ENCODE data around the gene ABCA10. TPM values are rescaled to one million over a fixed set of nuclear protein-coding genes. Genes with fewer than 3 reads are reported as not detected.
"Not testable (repeated sequence)": the region's sequence is repeated elsewhere in the genome, so short reads cannot be mapped to it uniquely, and the experiment has no call there.

The ABCA10 gene
- total and polyA plus RNA-seq, 5 experiments from 2014 or later: 3.2 to 5.5 TPM; not detected in 3

- Mint-ChIP-seq H3K36me3 (peaks cover 0 to 4% (median 2%) of the 10 kb centered on the region in 3 donors), H3K27me3 (no peaks in the 10 kb centered on the region), H3K27ac (no peak overlapping the region), H3K4me1 (peaks cover 0 to 9% (median 0%) of the 10 kb centered on the region in 4 donors), H3K4me3 (no peak overlapping the region), H3K9me3 (no peaks in the 10 kb centered on the region)
- ATAC-seq: no peak
- no peak for DNase-seq
- POLR2A ChIA-PET: no interaction called here
Observed at GRCh38 chr17:69175625-69176456, 52.8 kb downstream of the ABCA10 start.

DNA sequence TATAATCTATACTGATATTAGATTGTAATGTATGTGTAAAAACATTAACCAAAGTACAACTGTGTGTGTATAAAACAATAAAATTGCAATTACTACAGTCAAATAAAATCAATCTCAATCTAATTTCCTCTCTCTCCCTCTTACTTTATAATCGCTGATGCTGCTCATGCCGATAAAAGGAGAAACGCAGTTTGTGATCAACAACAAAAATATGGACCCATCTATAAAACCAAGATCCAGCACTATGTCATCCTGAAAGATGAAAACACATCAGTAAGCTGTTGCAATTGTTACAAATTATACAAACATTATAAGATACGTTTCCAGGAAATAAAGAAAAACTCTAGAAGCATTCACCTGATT lies 53.4 kb downstream of the ABCA10 start:
- Mint-ChIP-seq H3K4me3 (no peak overlapping the region), H3K9me3 (no peaks in the 10 kb centered on the region), H3K27ac (no peak overlapping the region), H3K36me3 (peaks cover 2 to 9% (median 4%) of the 10 kb centered on the region in 3 donors), H3K4me1 (peaks cover 0 to 13% (median 0%) of the 10 kb centered on the region in 4 donors), H3K27me3 (no peaks in the 10 kb centered on the region)
- POLR2A ChIA-PET: no interaction called here
- no peak for ATAC-seq
- DNase-seq: no peak

GRCh38 chr17:69173118-69173517 lies 55.5 kb downstream of the ABCA10 start:
- peaks cover 0 to 6% (median 0%) of the 10 kb centered on the region in 4 donors for H3K4me1 Mint-ChIP-seq
- ATAC-seq: no peak
- H3K27ac Mint-ChIP-seq: no peak overlapping the region
- H3K36me3 Mint-ChIP-seq: peaks cover 4 to 16% (median 5%) of the 10 kb centered on the region in 3 donors
- no peak overlapping the region for H3K4me3 Mint-ChIP-seq
- POLR2A ChIA-PET: no interaction called here
- peaks cover 0 to 12% (median 0%) of the 10 kb centered on the region in 9 donors for H3K9me3 Mint-ChIP-seq
- no peaks in the 10 kb centered on the region for H3K27me3 Mint-ChIP-seq
- DNase-seq: no peak

DNA sequence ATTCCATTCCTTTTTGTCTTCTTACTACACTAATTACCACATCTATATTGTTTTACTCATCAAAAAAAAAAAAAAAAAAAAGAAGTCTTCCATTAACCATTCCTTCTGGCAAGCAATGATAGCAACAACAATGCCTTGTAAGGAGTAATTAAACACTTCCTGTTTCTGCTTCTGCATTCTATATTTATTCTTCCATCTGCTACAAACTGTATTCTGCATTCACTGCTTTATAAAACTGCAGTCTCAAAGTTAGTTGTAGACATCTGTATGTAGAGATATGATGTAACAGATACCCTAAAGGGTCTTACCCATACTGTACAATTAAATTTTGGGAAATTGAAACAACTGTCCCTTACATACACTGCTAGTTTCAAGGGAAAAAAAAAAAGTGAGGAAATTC lies 58.2 kb downstream of the ABCA10 start:
- ATAC-seq (no peak), DNase-seq (no peak)
- H3K9me3 Mint-ChIP-seq: peaks cover 0 to 12% (median 0%) of the 10 kb centered on the region in 9 donors
- peaks cover 0 to 4% (median 0%) of the 10 kb centered on the region in 4 donors for H3K4me1 Mint-ChIP-seq
- no peaks in the 10 kb centered on the region for H3K27me3 Mint-ChIP-seq
- H3K36me3 Mint-ChIP-seq: peaks cover 4 to 14% (median 5%) of the 10 kb centered on the region in 3 donors
- POLR2A ChIA-PET: no interaction called here
- H3K27ac Mint-ChIP-seq: no peak overlapping the region
- no peak overlapping the region for H3K4me3 Mint-ChIP-seq

GRCh38 chr17:69168642-69169041 lies 60.0 kb downstream of the ABCA10 start:
- Mint-ChIP-seq H3K36me3 (peaks cover 2 to 14% (median 5%) of the 10 kb centered on the region in 3 donors), H3K9me3 (peaks cover 0 to 12% (median 0%) of the 10 kb centered on the region in 9 donors)
- H3K4me3 Mint-ChIP-seq, ATAC-seq, H3K4me1 Mint-ChIP-seq, H3K27me3 Mint-ChIP-seq, DNase-seq, POLR2A ChIA-PET, H3K27ac Mint-ChIP-seq: not testable (repeated sequence)

DNA sequence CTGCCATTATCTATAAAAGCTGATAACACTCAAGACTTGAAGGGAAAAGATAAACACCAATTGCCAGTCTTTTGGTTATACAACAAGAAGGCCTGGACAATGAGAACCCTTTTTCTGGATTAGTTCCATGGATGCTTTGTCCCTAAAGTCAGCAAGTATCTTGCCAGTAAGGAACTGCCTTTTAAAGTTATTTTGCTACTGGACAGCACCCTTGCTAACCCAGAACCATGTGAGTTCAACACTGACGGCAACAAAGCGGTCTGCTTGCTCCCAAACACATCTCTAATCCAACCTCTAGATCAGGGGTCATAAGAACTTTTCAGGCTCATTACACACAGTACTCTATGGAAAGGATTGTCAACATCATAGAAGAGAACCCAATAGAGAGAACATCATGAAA lies 61.7 kb downstream of the ABCA10 start:
- no peak for DNase-seq
- POLR2A ChIA-PET: no interaction called here
- H3K4me1 Mint-ChIP-seq: peaks cover 0 to 4% (median 0%) of the 10 kb centered on the region in 4 donors
- H3K36me3 Mint-ChIP-seq: peaks cover 2 to 14% (median 5%) of the 10 kb centered on the region in 3 donors
- no peak overlapping the region for H3K27ac Mint-ChIP-seq
- no peaks in the 10 kb centered on the region for H3K27me3 Mint-ChIP-seq
- peaks cover 0 to 12% (median 0%) of the 10 kb centered on the region in 9 donors for H3K9me3 Mint-ChIP-seq
- no peak overlapping the region for H3K4me3 Mint-ChIP-seq
- ATAC-seq: no peak

DNA sequence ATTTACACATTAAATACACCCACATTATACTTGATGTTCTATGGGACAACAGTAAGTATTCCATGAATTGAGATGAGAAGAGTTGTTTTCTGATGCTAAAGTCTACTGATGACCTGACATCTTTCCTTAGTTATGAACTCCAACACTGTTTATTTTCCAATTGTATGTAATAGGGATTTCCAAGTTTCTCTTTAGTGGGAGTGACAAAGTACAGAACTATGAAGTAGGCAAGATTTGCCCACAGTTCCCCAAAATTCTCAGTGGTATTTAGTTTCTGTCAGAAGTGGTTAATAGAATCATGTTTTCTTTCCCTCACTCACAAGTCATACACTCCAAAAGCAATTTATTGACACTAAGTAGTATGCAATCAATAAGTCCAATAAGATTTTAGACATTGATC lies 64.4 kb downstream of the ABCA10 start:
- Mint-ChIP-seq H3K27ac (no peak overlapping the region), H3K9me3 (peaks cover 0 to 10% (median 0%) of the 10 kb centered on the region in 9 donors), H3K4me1 (no peaks in the 10 kb centered on the region), H3K27me3 (no peaks in the 10 kb centered on the region), H3K4me3 (no peak overlapping the region), H3K36me3 (peaks cover 0 to 7% (median 2%) of the 10 kb centered on the region in 3 donors)
- ATAC-seq: no peak
- DNase-seq: no peak
- POLR2A ChIA-PET: no interaction called here

DNA sequence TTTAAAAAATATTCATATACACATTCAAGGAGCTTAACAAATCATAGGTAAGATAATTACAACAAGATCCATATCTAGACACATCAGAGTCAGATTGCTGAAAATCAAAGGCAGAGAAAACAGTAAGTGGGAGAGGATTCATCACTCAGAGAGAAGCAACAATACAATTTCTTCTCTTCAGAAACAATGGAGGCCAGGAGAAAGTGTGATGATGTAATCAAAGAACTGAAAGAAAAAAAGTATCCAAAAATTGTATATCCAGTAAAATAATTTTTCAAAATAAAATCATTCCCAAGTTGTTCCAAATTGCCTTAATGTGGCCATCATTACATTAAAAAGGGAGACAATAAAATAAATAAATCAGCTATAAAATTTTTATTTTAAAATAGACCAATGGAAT lies 69.2 kb downstream of the ABCA10 start:
- peaks cover 3 to 7% (median 4%) of the 10 kb centered on the region in 3 donors for H3K36me3 Mint-ChIP-seq
- no peak overlapping the region for H3K27ac Mint-ChIP-seq
- no peak for DNase-seq
- no peaks in the 10 kb centered on the region for H3K27me3 Mint-ChIP-seq
- POLR2A ChIA-PET: no interaction called here
- H3K9me3 Mint-ChIP-seq: peaks cover 0 to 3% (median 0%) of the 10 kb centered on the region in 9 donors
- no peak for ATAC-seq
- no peak overlapping the region for H3K4me3 Mint-ChIP-seq
- no peaks in the 10 kb centered on the region for H3K4me1 Mint-ChIP-seq

DNA sequence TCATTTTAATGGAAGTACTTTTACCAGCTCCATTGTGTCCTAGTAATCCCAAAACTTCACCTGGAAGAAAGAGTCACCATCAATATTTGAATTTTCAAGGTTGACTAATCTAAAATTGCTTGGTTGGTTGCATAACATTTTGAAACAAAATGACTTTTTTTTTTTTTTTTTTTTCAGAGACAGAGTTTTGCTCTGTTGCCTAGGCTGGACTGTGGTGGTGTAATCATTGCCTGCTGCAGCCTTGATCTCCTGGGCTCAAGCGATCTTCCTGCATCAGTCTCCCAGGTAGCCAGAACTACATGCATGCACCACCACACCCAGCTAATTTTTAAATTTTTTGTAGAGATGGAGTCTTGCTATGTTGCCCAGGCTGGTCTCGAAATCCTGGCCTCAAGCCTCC lies 74.4 kb downstream of the ABCA10 start:
- H3K36me3 Mint-ChIP-seq: peaks cover 9 to 26% (median 16%) of the 10 kb centered on the region in 3 donors
- POLR2A ChIA-PET: no interaction called here
- H3K4me1 Mint-ChIP-seq: no peaks in the 10 kb centered on the region
- ATAC-seq (no peak), DNase-seq (no peak)
- no peaks in the 10 kb centered on the region for H3K27me3 Mint-ChIP-seq
- H3K9me3 Mint-ChIP-seq: peaks cover 0 to 3% (median 0%) of the 10 kb centered on the region in 9 donors
- H3K4me3 Mint-ChIP-seq: no peak overlapping the region
- no peak overlapping the region for H3K27ac Mint-ChIP-seq

- peaks cover 0 to 1% (median 0%) of the 10 kb centered on the region in 5 donors for H3K27me3 Mint-ChIP-seq
- no peaks in the 10 kb centered on the region for H3K4me1 Mint-ChIP-seq
- H3K4me3 Mint-ChIP-seq: no peak overlapping the region
- POLR2A ChIA-PET: no interaction called here
- ATAC-seq (no peak), DNase-seq (no peak)
- H3K27ac Mint-ChIP-seq: no peak overlapping the region
- H3K9me3 Mint-ChIP-seq: no peaks in the 10 kb centered on the region
- H3K36me3 Mint-ChIP-seq: peaks cover 4 to 24% (median 16%) of the 10 kb centered on the region in 3 donors
Observed at GRCh38 chr17:69150333-69150732, 78.3 kb downstream of the ABCA10 start.

DNA sequence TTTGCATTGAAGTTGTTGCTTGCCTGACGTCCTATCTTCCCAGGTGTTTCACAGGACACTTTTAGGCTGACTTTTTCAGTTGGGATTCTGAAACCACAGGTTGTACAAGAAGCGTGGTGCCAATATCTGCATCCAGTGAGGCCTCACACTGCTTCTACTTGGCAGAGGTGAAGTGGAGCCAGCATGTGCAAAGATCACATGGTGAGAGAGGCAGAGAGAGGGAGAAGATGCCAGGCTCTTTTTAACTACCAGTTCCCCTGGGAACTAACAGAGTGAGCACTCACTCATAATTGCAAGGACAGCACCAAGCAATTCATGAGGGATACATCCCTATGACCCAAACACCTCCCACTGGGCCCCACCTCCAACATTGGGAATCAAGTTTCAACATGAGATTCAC lies 81.2 kb downstream of the ABCA10 start:
- Mint-ChIP-seq H3K9me3 (no peaks in the 10 kb centered on the region), H3K27ac (no peak overlapping the region), H3K27me3 (peaks cover 2 to 9% (median 5%) of the 10 kb centered on the region in 5 donors), H3K4me3 (no peak overlapping the region), H3K36me3 (peaks cover 4 to 14% (median 7%) of the 10 kb centered on the region in 3 donors), H3K4me1 (peaks cover 0 to 2% (median 0%) of the 10 kb centered on the region in 4 donors)
- ATAC-seq (no peak), DNase-seq (no peak)
- POLR2A ChIA-PET: no interaction called here

GRCh38 chr17:69144331-69145255 lies 84.0 kb downstream of the ABCA10 start:
- H3K27me3 Mint-ChIP-seq: peaks cover 2 to 9% (median 5%) of the 10 kb centered on the region in 5 donors
- DNase-seq: no peak
- no peaks in the 10 kb centered on the region for H3K9me3 Mint-ChIP-seq
- POLR2A ChIA-PET: no interaction called here
- no peak overlapping the region for H3K4me3 Mint-ChIP-seq
- H3K4me1 Mint-ChIP-seq: peaks cover 0 to 2% (median 0%) of the 10 kb centered on the region in 4 donors
- no peak for ATAC-seq
- peaks cover 3 to 5% (median 3%) of the 10 kb centered on the region in 3 donors for H3K36me3 Mint-ChIP-seq
- H3K27ac Mint-ChIP-seq: no peak overlapping the region

Data from naive thymus-derived CD8-positive, alpha-beta T cell (primary cell).